GM23248 (cell line): Measurements from ENCODE around the gene CALCOCO2. TPM values are rescaled to one million over a fixed set of nuclear protein-coding genes. Genes with fewer than 3 reads are reported as not detected.
"Not testable (repeated sequence)": the region's sequence is repeated elsewhere in the genome, so short reads cannot be mapped to it uniquely, and the experiment has no call there.

Source experiments
- DNase-seq: peaks from one replicate; pipeline ENCODE4 v3.0.0-alpha.2; 2015
- H2AFZ ChIP-seq: fragments of 200-600 bp; sonication (generic); 2 replicates; pipeline ENCODE4 v1.6.1; 2016; ENCODE audit warnings: antibody characterized with exemption
- H3F3A ChIP-seq: fragments of 200-600 bp; sonication (generic); 2 replicates; pipeline ENCODE4 v1.6.1; 2016; ENCODE audit warnings: mild to moderate bottlenecking, antibody characterized with exemption, mixed run types; ENCODE audit not compliant: insufficient read depth
- H3K27ac ChIP-seq: fragments of 200-600 bp; sonication (generic); 2 replicates; pipeline ENCODE4 v1.5.1; 2016; ENCODE audit warnings: mild to moderate bottlenecking
- H3K27me3 ChIP-seq: fragments of 200-600 bp; sonication (generic); replicated peaks from 2 replicates; pipeline ENCODE4 v1.6.1; 2016; ENCODE audit warnings: mild to moderate bottlenecking; ENCODE audit not compliant: insufficient read depth
- H3K36me3 ChIP-seq: fragments of 200-600 bp; sonication (generic); 2 replicates; pipeline ENCODE4 v1.6.1; 2016; ENCODE audit warnings: low read depth, mild to moderate bottlenecking
- H3K4me1 ChIP-seq: fragments of 200-600 bp; sonication (generic); 2 replicates; pipeline ENCODE4 v1.6.1; 2016; ENCODE audit warnings: mild to moderate bottlenecking; ENCODE audit not compliant: insufficient read depth
- H3K4me2 ChIP-seq: fragments of 200-600 bp; sonication (generic); one replicate; pipeline ENCODE4 v1.6.1; 2016; ENCODE audit warnings: mild to moderate bottlenecking; ENCODE audit not compliant: unreplicated experiment
- H3K4me3 ChIP-seq: fragments of 200-600 bp; sonication (generic); 2 replicates; pipeline ENCODE4 v1.5.1; 2016; ENCODE audit warnings: mild to moderate bottlenecking
- H3K79me2 ChIP-seq: fragments of 200-600 bp; sonication (generic); 2 replicates; pipeline ENCODE4 v1.6.1; 2016; ENCODE audit warnings: mild to moderate bottlenecking; ENCODE audit not compliant: insufficient read depth
- H3K9ac ChIP-seq: fragments of 200-600 bp; sonication (generic); 2 replicates; pipeline ENCODE4 v1.6.1; 2016; ENCODE audit warnings: mild to moderate bottlenecking
- H3K9me2 ChIP-seq: fragments of 200-600 bp; sonication (generic); 2 replicates; pipeline ENCODE4 v1.6.1; 2016; ENCODE audit warnings: mixed run types, mild to moderate bottlenecking, moderate library complexity; ENCODE audit not compliant: insufficient read depth
- H3K9me3 ChIP-seq: fragments of 200-600 bp; sonication (generic); one replicate; pipeline ENCODE4 v1.6.1; 2017; ENCODE audit warnings: low read depth
- H4K20me1 ChIP-seq: fragments of 200-600 bp; sonication (generic); 2 replicates; pipeline ENCODE4 v1.6.0; 2016; ENCODE audit not compliant: insufficient read depth
- EZH2 ChIP-seq: fragments of 200-600 bp; sonication (generic); IDR thresholded peaks from 2 replicates; pipeline ENCODE4 v1.6.1; 2018; ENCODE audit warnings: antibody characterized with exemption, mild to moderate bottlenecking; ENCODE audit not compliant: insufficient read depth, poor library complexity, severe bottlenecking
- EZH2phosphoT487 ChIP-seq: fragments of 200-600 bp; sonication (generic); IDR thresholded peaks from 2 replicates; pipeline ENCODE4 v1.6.1; 2018; ENCODE audit warnings: antibody characterized with exemption, moderate library complexity, mild to moderate bottlenecking, low read depth; ENCODE audit not compliant: insufficient read depth
- WGBS, 2 experiments: methylation state at CpG; one replicate each; pipeline ENCODE4 v1.1.6; 2015 to 2017; ENCODE audit warnings: low lambda C conversion rate in 2 of 2, low coverage in 1 of 2; ENCODE audit errors: missing lambda C conversion rate in 2 of 2; 5-methylcytosine and 5-hydroxymethylcytosine counted together
- in situ Hi-C: fragments of 300-500 bp; cut with MboI; formaldehyde crosslinking; loops from 2 replicates; pipeline ENCODE4 v1.15.0; 2020
- polyA plus RNA-seq: library from polyadenylated mRNA; unstranded; fragments of >200 nt; fragmentation: Nextera tagmentation; extraction: Ambion mirVana; gene quantifications from 2 replicates; pipeline ENCODE4 v1.2.1, GENCODE V29; 2016
- total RNA-seq: library from RNA; depleted of rRNA; stranded (reverse); fragments of >200 nt; shearing (Covaris generic); gene quantifications from 2 replicates; pipeline ENCODE4 v1.2.3, GENCODE V29; 2014

CALCOCO2 gene
- total and polyA plus RNA-seq, 2 experiments from 2014 or later, result 40.9 to 92.4 TPM

GRCh38 chr17:48825446-48826381 lies 5.1 kb upstream of the CALCOCO2 start:
- Histone ChIP-seq H3K4me2 (no peak overlapping the region), H2AFZ (no peak overlapping the region)
- DNase-seq, result peak; percentile 54

GRCh38 chr17:48831549-48831883 lies 681 bp downstream of the CALCOCO2 start:
- in situ Hi-C loops, result no loop called here
- no peak for TF ChIP-seq EZH2phosphoT487
- Histone ChIP-seq H3K36me3 (no peaks in the 10 kb centered on the region), H3K4me2 (peak overlapping the region; percentile 92), H3K79me2 (peaks cover 57% of the 10 kb centered on the region), H3K4me1 (peaks cover 12% of the 10 kb centered on the region), H3K9ac (peak overlapping the region; percentile 97), H3K4me3 (peak overlapping the region; percentile 97), H4K20me1 (no peaks in the 10 kb centered on the region), H3K9me3 (no peaks in the 10 kb centered on the region), H3K9me2 (no peaks in the 10 kb centered on the region), H3K27me3 (no peaks in the 10 kb centered on the region), H3K27ac (peak overlapping the region; percentile 83), H3F3A (no peaks in the 10 kb centered on the region), H2AFZ (peak overlapping the region; percentile 94)
- DNase-seq, result no peak
- 2 to 3% methylated on average over 8 of the region's 8 CpGs for WGBS, 2 experiments

More at GRCh38 chr17:48825446-48826381, 5.1 kb upstream of the CALCOCO2 start:
- 69% methylated on average over 11 of the region's 11 CpGs for WGBS, 2 experiments
- H4K20me1 ChIP-seq, result no peaks in the 10 kb centered on the region
- no peak overlapping the region for H3K27ac ChIP-seq
- H3K4me3 ChIP-seq, result no peak overlapping the region
- H3K27me3 ChIP-seq, result no peaks in the 10 kb centered on the region
- in situ Hi-C loops, result no loop called here
- no peak overlapping the region for H3K9ac ChIP-seq
- H3K36me3 ChIP-seq, result no peaks in the 10 kb centered on the region
- H3K79me2 ChIP-seq, result no peaks in the 10 kb centered on the region
- no peak for TF ChIP-seq EZH2phosphoT487
- TF ChIP-seq EZH2, result no peak
- H3F3A ChIP-seq, result peaks cover 10% of the 10 kb centered on the region; the same call in 1 of the 2 replicates
- H3K9me3 ChIP-seq, result no peaks in the 10 kb centered on the region
- H3K4me1 ChIP-seq, result peaks cover 6% of the 10 kb centered on the region; the same call in 1 of the 2 replicates
- H3K9me2 ChIP-seq, result no peaks in the 10 kb centered on the region

GRCh38 chr17:48834973-48835372 lies 4.1 kb downstream of the CALCOCO2 start:
- Histone ChIP-seq H3K4me1 (peaks cover 14% of the 10 kb centered on the region), H3K79me2 (peaks cover 91% of the 10 kb centered on the region), H2AFZ (no peak overlapping the region), H3K27ac (no peak overlapping the region), H3K36me3 (no peaks in the 10 kb centered on the region), H3K9me3 (no peaks in the 10 kb centered on the region), H3K27me3 (no peaks in the 10 kb centered on the region), H4K20me1 (no peaks in the 10 kb centered on the region), H3K4me3 (no peak overlapping the region), H3K9ac (no peak overlapping the region), H3F3A (0 out of 2 replicates have a peak, but pooled peaks cover 2% of the 10 kb centered on the region), H3K4me2 (no peak overlapping the region), H3K9me2 (no peaks in the 10 kb centered on the region)
- TF ChIP-seq EZH2phosphoT487 (no peak), EZH2 (no peak)
- WGBS, 2 experiments, result 89 to 98% methylated on average over 2 of the region's 2 CpGs
- no peak for DNase-seq
- in situ Hi-C loops, result no loop called here

- no peak for DNase-seq
- no peak overlapping the region for H3K4me3 ChIP-seq
- TF ChIP-seq EZH2phosphoT487 (no peak), EZH2 (no peak)
- no peaks in the 10 kb centered on the region for H3K36me3 ChIP-seq
- no peak overlapping the region for H3K9ac ChIP-seq
- H3K9me2 ChIP-seq, result no peaks in the 10 kb centered on the region
- peaks cover 23% of the 10 kb centered on the region for H3K4me1 ChIP-seq
- H2AFZ ChIP-seq, result no peak overlapping the region
- 98 to 100% methylated on average over 2 of the region's 2 CpGs for WGBS, 2 experiments
- no peak overlapping the region for H3K27ac ChIP-seq
- no peak overlapping the region for H3K4me2 ChIP-seq
- in situ Hi-C loops, result no loop called here
- peaks cover 100% of the 10 kb centered on the region for H3K79me2 ChIP-seq
- 0 out of 2 replicates have a peak, but pooled peaks cover 5% of the 10 kb centered on the region for H4K20me1 ChIP-seq
- no peaks in the 10 kb centered on the region for H3K9me3 ChIP-seq
- H3F3A ChIP-seq, result peaks cover 8% of the 10 kb centered on the region
- H3K27me3 ChIP-seq, result no peaks in the 10 kb centered on the region
These were observed 5.1 kb downstream of the CALCOCO2 start for GRCh38 chr17:48835971-48836370.

GRCh38 chr17:48837458-48837857 lies 6.6 kb downstream of the CALCOCO2 start:
- H3K27ac ChIP-seq, DNase-seq, H4K20me1 ChIP-seq, H3K9me2 ChIP-seq, H3K4me2 ChIP-seq, H3K9ac ChIP-seq, H3K27me3 ChIP-seq, H3K36me3 ChIP-seq, H3K4me3 ChIP-seq, in situ Hi-C loops, H3K9me3 ChIP-seq, H2AFZ ChIP-seq: not testable (repeated sequence)
- WGBS, 2 experiments, result 98% methylated on average over 4 of the region's 4 CpGs
- peaks cover 95% of the 10 kb centered on the region for H3K79me2 ChIP-seq
- peaks cover 18% of the 10 kb centered on the region for H3F3A ChIP-seq
- peaks cover 27% of the 10 kb centered on the region for H3K4me1 ChIP-seq
